ENCODE measurements around the gene THOC1.

DNA sequence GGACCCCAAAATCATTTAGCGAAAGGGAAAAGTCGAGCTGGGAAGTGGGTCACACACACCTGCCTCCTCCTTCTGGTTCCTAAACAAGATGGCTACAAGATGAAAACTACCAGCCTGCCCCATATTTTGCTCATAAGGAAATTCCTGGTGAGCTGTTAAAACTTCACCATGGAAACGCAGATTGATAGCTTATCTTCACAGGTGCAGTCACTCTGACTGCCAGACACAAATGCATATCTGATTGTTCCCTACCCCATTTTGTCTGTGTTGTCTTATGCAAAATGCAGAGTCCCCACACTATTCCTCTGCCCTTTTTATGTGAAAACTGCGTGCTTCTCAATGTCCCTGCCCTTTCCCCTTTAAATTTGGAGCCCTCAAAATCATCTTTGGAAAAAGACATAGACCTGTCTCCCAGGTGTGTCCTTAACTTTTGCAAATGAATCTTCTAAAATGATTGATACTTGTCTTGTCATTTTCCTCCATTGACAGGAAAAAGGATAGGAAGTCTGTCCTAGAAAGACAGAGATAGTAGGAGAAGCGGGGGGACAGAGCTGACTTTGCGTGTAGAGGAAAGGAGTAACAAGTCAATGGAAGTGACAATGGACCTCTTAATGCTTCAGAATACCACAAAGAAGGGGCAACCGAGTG, 38.9 kb upstream of the THOC1 start:
- no peak for TF ChIP-seq CTCF (IDR thresholded peaks at IDR 0.05)
- no peak for TF ChIP-seq EP300 (IDR thresholded peaks at IDR 0.05; ENCODE audit: low read depth)
- no peak for TF ChIP-seq POLR2AphosphoS5 (IDR thresholded peaks at IDR 0.05)

All from transverse colon (tissue), 4 donors.